NCI-H2081 treated with DMSO at 0.1 percent for 48 hours (cell line): ENCODE data around the gene GNL2.
A peak's percentile ranks its signal among the peaks of the same experiment; 100 is the strongest.
"Not testable (repeated sequence)": the region's sequence is repeated elsewhere in the genome, so short reads cannot be mapped to it uniquely, and the experiment has no call there.

Source experiments
- DNase-seq: peaks from one replicate; lab custom pipeline; 2025; lab: John Stamatoyannopoulos, UW

Gene GNL2

GRCh38 chr1:37559080-37559479, 36.7 kb downstream of the GNL2 start:
- no peak for DNase-seq

GRCh38 chr1:37558411-37558810, 37.3 kb downstream of the GNL2 start:
- DNase-seq: no peak

- no peak for DNase-seq
These were observed 38.3 kb downstream of the GNL2 start for GRCh38 chr1:37557402-37557801.

GRCh38 chr1:37556712-37557196, 39.0 kb downstream of the GNL2 start, which contains the start of gene DNALI1:
TSS of gene DNALI1 (plus strand) at chr1:37556940. CDS start at chr1:37556995, 55 bp downstream.
- DNase-seq: peak; percentile 68

GRCh38 chr1:37553927-37554808, 41.6 kb downstream of the GNL2 start, which contains the start of gene SNIP1:
TSS of gene SNIP1 (minus strand) at chr1:37554293. CDS start at chr1:37554229, 64 bp downstream.
- DNase-seq: peak; percentile 79

- no peak for DNase-seq
These were observed 42.2 kb downstream of the GNL2 start for GRCh38 chr1:37553598-37553926.

GRCh38 chr1:37549341-37549740, 46.4 kb downstream of the GNL2 start:
- DNase-seq: no peak

GRCh38 chr1:37545019-37545418, 50.7 kb downstream of the GNL2 start:
- DNase-seq: no peak

GRCh38 chr1:37544530-37544929, 51.2 kb downstream of the GNL2 start:
- DNase-seq: no peak

GRCh38 chr1:37540036-37540785, 55.5 kb downstream of the GNL2 start:
- no peak for DNase-seq

- not testable (repeated sequence) for DNase-seq
These were observed 56.6 kb downstream of the GNL2 start for GRCh38 chr1:37539154-37539553.

- no peak for DNase-seq
These were observed 58.4 kb downstream of the GNL2 start for GRCh38 chr1:37537378-37537777.

GRCh38 chr1:37533317-37534093, 62.2 kb downstream of the GNL2 start:
- DNase-seq: no peak

- not testable (repeated sequence) for DNase-seq
These were observed 63.1 kb downstream of the GNL2 start for GRCh38 chr1:37532418-37533156.

- DNase-seq: not testable (repeated sequence)
These were observed 65.8 kb downstream of the GNL2 start for GRCh38 chr1:37529888-37530287.

GRCh38 chr1:37519613-37520012, 76.1 kb downstream of the GNL2 start:
- no peak for DNase-seq

- DNase-seq: not testable (repeated sequence)
These were observed 76.8 kb downstream of the GNL2 start for GRCh38 chr1:37518929-37519328.

GRCh38 chr1:37518241-37518640, 77.5 kb downstream of the GNL2 start:
- not testable (repeated sequence) for DNase-seq

- no peak for DNase-seq
These were observed 78.2 kb downstream of the GNL2 start for GRCh38 chr1:37517569-37517968.
